Panc1 (cell line): Measurements from ENCODE around the gene TBC1D17. TPM values are rescaled to one million over a fixed set of nuclear protein-coding genes. Genes with fewer than 3 reads are reported as not detected.

Source experiments
- ATAC-seq: fragments of 200-7000 bp; cut with Tn5 transposase; 2 replicates; pipeline ENCODE4 v1.9.1; 2020; ENCODE audit warnings: mild to moderate bottlenecking, moderate library complexity
- BruUV-seq: library from RNA; stranded (reverse); fragments of 400-500 nt; replicated peaks from 2 replicates; lab custom pipeline; 2021; lab: Mats Ljungman, UMichigan
- CTCF ChIA-PET: fragments of 300-600 bp; sonication (Branson Sonifier 250); formaldehyde crosslinking; loops from one replicate; lab custom pipeline; 2022; ENCODE audit warnings: antibody characterized with exemption; lab: Charles Lee
- POLR2A ChIA-PET: fragments of 300-600 bp; sonication (Branson Sonifier 250); formaldehyde crosslinking; loops from one replicate; lab custom pipeline; 2022; ENCODE audit warnings: antibody characterized with exemption; lab: Charles Lee
- DNase-seq: peaks from one replicate; pipeline ENCODE4 v3.0.0-alpha.2; 2010; ENCODE audit warnings: low read depth, low spot score
- H3K27ac ChIP-seq: 2 replicates; pipeline ENCODE4 v1.5.1; 2011; ENCODE audit warnings: mild to moderate bottlenecking, low read length, inconsistent platforms
- H3K27me3 ChIP-seq: fragments of 200-500 bp; sonication (Bioruptor generic); 2 replicates; pipeline ENCODE4 v1.6.0; 2014; ENCODE audit warnings: low read length, inconsistent platforms; ENCODE audit not compliant: control insufficient read depth, insufficient read depth
- H3K36me3 ChIP-seq: fragments of 200-500 bp; sonication (Bioruptor generic); 2 replicates; pipeline ENCODE4 v1.5.1; 2014; ENCODE audit warnings: inconsistent platforms, mild to moderate bottlenecking, low read length, moderate library complexity; ENCODE audit not compliant: control insufficient read depth, insufficient read depth
- H3K4me1 ChIP-seq: 2 replicates; pipeline ENCODE4 v1.5.1; 2011; ENCODE audit warnings: inconsistent platforms, mild to moderate bottlenecking, low read length, moderate library complexity; ENCODE audit not compliant: control insufficient read depth, insufficient read depth
- H3K4me3 ChIP-seq, 2 experiments: 2 replicates each; pipeline ENCODE4 v1.5.1; 2011 to 2012; ENCODE audit warnings: low read depth in 2 of 2, low read length in 2 of 2, mild to moderate bottlenecking in 2 of 2, inconsistent platforms in 1 of 2, moderate library complexity in 1 of 2
- H3K9me3 ChIP-seq: fragments of 200-500 bp; sonication (Bioruptor generic); 2 replicates; pipeline ENCODE4 v1.5.1; 2014; ENCODE audit warnings: low read depth, mild to moderate bottlenecking, inconsistent platforms, low read length, moderate library complexity; ENCODE audit not compliant: control insufficient read depth, insufficient read depth
- CTCF ChIP-seq: fragments of 450-650 bp; IDR thresholded peaks from 2 replicates; pipeline ENCODE4 v1.5.1; 2017; ENCODE audit warnings: mild to moderate bottlenecking
- POLR2AphosphoS5 ChIP-seq: IDR thresholded peaks from 2 replicates; pipeline ENCODE4 v1.6.1; 2012; ENCODE audit warnings: mild to moderate bottlenecking, low read depth, low read length, moderate library complexity
- REST ChIP-seq, 2 experiments: IDR thresholded peaks; 2 replicates each; pipeline ENCODE4 v1.6.1; 2011 to 2012; ENCODE audit warnings: low read depth in 2 of 2, control low read depth in 1 of 2, low read length in 1 of 2, mild to moderate bottlenecking in 1 of 2, moderate library complexity in 1 of 2; ENCODE audit not compliant: insufficient read depth in 1 of 2
- SIN3A ChIP-seq: IDR thresholded peaks from 2 replicates; pipeline ENCODE4 v1.6.1; 2012; ENCODE audit warnings: low read depth, mild to moderate bottlenecking, low read length, moderate library complexity, borderline replicate concordance; ENCODE audit not compliant: insufficient read depth
- TCF7L2 ChIP-seq: IDR thresholded peaks from 2 replicates; pipeline ENCODE4 v1.6.1; 2011; ENCODE audit warnings: mild to moderate bottlenecking, low read depth, low read length, inconsistent platforms
- in situ Hi-C: cut with HindIII; loops from 2 replicates; pipeline ENCODE4 v1.10.0; 2016; ENCODE audit warnings: low sequenced_read_pairs, low pct_unique_long_range_greater_than_20kb
- intact Hi-C: fragments of 100-400 bp; cut with micrococcal nuclease; formaldehyde crosslinking; loops from one replicate; pipeline ENCODE4 v1.10.0; 2022; ENCODE audit not compliant: unreplicated experiment
- total RNA-seq: library from RNA; stranded (reverse); gene quantifications from one replicate; pipeline ENCODE4 v1.2.1, GENCODE V29; 2021; ENCODE audit not compliant: unreplicated experiment

TBC1D17 gene
- total RNA-seq, 1 experiment from 2014 or later, result 43.2 TPM

DNA sequence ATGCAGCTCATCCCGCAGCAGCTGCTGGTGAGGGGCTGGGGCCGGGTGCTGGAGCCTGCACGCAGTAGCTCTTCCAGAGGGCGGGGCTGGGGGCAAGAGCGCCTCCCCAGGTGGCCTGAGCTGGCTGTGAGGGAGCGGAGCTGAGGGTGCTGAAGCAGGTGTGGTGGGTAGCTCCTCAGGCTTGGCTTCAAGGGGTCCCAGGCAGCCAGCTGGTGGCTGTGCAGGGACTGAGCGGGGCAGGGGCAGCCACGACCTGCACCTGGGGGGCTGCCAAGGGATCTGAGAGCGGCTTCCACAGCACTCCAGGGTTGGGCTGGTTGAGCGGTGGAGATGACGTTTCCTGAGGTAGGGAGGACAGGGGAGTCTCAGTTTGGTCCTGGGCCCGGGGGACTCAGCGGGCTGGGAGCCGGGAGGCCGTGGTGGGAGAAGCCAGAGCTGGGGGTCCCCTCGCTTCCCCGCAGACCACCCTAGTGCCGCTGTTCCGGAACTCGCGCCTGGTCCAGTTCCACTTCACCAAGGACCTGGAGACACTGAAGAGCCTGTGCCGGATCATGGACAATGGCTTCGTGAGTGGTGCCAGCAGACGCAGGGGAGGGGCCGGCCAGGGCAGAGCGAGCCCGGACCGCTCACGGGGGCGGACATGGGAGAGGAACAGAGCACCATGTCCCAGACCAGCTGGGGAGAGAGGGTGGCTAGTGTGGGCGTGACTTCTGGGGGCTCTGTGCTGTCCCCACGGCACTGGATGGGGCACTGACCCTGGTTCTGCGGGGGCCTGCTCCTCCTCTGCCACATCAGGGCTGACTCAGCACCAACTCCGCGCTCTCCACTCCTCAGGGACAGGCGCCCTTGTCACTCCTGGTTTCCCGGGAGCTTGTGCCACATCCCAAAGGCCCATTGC is 19.2 kb upstream of the TBC1D17 start:
- Histone ChIP-seq H3K4me1 (peaks cover 42% of the 10 kb centered on the region), H3K4me3 (no peak overlapping the region), H3K9me3 (no peaks in the 10 kb centered on the region), H3K27ac (peak overlapping the region; percentile 70; the same call in 1 of the 2 replicates), H3K36me3 (no peaks in the 10 kb centered on the region), H3K27me3 (no peaks in the 10 kb centered on the region)
- in situ Hi-C loops (no loop called here), intact Hi-C loops (no loop called here)
- TF ChIP-seq SIN3A (peak; percentile 42; the same call in 1 of the 2 replicates), TCF7L2 (no peak), CTCF (peak; percentile 51)
- ChIA-PET CTCF (no interaction called here), POLR2A (no interaction called here)
- DNase-seq (no peak), ATAC-seq (peak; percentile 36)
- BruUV-seq, result TSS peak; percentile 53

DNA sequence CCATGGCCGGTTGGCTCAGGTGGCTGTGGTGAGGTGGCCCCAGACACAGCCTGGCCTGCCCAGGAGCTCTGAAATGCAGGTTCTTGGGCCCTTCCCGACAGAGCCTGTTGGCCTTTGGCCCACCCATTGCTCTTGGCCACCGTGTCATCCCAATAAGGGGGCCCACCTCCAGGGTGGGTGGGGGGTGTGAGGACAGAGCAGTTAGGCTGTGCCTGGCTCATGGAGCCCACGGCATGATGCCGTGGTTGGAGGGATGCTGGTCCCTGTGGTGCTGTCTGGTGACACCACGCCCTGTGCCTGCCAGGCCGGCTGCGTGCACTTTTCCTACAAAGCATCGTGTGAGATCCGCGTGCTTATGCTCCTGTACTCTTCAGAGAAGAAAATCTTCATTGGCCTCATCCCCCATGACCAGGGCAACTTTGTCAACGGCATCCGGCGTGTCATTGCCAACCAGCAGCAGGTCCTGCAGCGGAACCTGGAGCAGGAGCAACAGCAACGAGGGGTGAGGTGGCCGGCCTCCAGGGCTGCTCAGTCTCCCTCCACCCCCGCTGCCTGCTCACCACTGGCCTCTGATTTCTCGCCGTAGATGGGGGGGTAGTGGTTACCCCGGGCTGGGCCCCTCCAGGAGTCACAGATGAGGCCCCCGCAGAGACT is 17.7 kb upstream of the TBC1D17 start:
- TF ChIP-seq REST (IDR thresholded peaks at IDR 0.05; ENCODE audit: insufficient read depth in 1 of 2, low read depth in 2 of 2, low read length in 1 of 2), result no peak
- no peak for TF ChIP-seq SIN3A
- no peak; the same call in 1 of the 2 replicates for TF ChIP-seq POLR2AphosphoS5
- TF ChIP-seq TCF7L2, result no peak
- no peak for TF ChIP-seq CTCF
- BruUV-seq, result no TSS peak
- CTCF ChIA-PET, result no interaction called here

More for the DNA sequence above, 17.7 kb upstream of the TBC1D17 start:
- DNase-seq, result no peak
- peak overlapping the region; percentile 84 for H3K27ac ChIP-seq
- POLR2A ChIA-PET, result no interaction called here
- intact Hi-C loops, result no loop called here
- in situ Hi-C loops, result no loop called here
- ATAC-seq, result no peak
- peaks cover 38% of the 10 kb centered on the region for H3K4me1 ChIP-seq
- H3K9me3 ChIP-seq, result no peaks in the 10 kb centered on the region
- no peaks in the 10 kb centered on the region for H3K36me3 ChIP-seq
- H3K27me3 ChIP-seq, result no peaks in the 10 kb centered on the region
- no peak overlapping the region for H3K4me3 ChIP-seq
